ENCODE data around the gene SSBP3.

Gene SSBP3

DNA sequence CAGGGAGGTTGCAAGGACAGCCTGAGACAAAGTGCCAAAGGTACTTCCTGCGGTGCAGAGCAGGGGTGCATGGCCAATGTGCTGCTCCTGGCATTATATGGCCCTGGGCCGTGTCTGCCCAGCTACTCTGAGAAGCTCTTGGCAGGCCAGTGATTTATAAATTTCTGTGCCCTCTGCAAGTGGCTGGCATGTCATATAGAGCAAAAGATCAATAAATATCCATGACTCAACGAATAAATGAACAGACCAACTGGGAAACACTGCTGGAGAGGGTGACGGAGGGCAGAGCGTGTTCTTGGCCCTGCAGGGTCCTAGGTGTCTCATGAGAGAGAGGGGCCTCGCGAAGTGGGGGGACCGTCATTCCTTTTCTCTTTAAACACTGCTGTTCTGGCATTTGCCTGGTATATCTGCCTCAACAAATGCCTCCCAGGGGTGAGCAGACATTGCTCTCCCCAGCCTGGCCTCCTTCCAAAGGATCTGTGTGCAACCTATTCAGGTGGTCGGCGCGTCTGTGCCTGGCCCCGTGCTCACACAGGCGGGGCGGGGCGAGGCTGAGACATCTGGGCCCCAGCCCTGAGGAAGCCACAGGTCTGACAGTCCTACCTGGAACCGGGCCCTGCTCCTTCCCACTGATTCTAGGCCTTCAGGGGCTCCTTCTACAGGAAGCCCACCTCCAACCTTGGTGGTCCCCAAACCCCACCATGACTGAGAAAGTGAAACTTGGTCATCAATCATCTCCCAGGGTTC is 123.9 kb downstream of the SSBP3 start:
- no peak for DNase-seq

DNA sequence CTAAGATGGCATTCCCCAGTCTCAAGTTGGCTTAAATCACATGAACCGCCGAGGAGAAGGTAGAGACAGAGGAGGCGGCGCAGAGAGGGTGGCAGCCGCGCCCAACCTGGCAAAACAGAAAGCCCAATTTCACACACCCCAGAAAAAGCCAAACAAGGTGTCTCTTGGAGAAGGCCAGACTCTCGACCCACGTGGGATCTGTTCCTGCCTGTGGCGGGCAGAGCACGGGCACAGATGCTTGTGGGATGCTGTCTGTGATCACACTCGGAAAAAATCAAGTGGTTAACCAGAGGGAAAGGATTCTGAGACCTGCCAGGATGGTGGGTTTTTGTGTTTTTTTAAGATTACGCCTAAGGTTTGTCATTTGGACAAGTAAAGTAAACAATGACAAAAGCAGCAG is 125.5 kb downstream of the SSBP3 start:
- DNase-seq, result no peak

DNA sequence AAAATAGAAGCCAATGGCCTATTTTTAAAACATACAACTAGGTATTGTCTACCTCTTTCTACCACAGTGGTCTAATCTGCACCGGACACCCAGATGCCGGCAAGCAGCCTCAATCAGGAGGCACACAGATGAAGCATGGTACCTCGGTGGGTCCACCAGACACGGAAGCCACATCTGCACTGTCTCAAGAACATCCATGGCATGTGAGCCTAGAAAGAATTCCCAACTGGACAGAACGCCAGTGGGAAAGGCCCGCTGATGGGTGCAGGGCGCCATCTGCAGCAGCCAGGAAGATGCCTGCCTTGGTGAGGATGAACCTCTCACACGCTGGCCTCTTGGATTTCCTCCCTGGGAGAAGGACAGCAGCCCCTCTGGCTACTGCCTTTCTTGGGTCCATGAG is 126.7 kb downstream of the SSBP3 start:
- no peak for DNase-seq

DNA sequence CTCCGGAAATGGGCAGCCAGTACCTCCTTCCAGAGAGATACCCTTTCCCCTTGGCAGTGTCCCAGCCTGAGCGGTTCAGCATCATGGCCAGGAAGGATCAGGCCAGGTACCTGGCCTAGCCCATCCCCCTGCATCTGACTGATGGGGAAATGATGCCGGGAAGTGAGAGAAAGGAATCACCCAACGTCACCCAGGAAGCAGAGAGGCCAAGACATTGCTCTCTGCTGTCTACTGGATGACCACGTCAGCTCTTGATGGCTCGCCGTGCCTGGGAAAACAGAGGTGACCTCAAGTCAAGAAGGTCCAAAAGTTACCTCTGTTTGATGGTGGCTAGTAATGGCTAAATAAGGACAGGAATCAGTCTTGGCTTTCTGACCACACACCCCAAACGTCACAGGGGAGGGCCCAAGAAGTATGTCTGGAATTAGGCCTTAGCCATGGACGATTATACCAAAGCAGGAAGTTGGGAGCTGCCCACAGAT is 127.2 kb downstream of the SSBP3 start:
- no peak for DNase-seq

DNA sequence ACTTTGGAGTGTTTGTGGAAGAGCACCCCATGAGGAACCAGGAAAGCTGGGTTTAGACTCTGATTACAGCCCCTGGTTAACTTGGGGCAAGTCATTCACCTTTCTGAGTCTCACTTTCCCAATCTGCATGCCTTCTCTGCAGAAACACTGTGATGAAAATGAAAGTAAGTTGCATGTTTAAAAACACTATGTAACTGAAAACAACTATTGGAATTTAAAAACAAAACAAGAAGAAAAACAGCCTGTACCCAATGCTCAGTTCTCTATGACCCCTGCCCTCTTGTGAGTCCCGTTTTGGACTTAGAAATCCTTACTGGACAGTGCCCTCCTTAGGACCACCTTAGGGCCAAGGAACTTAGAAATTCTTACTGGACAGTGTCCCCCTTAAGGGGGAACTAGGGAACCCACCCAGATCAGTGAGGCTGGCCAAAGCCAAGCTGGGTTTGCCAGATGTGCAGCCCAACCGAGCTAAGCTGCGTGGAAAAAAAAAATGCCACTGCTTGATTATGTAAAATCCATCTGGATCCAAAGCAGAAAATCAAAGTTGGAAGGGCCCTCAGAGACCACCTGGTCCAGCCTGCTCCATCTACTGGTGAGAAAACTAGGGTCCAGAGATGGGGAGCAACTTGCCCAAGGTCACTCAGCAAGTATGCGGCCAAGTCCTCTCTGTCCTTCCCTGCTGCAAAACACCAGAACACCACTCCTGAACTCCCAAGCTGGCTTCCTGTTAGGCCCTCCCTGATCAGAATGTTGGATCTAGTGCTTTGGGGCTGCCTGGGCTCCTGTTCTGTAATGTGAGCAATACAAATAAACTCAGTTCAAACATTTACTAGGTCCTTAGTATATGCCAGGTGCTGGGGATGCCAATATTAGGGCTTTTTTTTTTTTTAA is 128.5 kb downstream of the SSBP3 start:
- no peak for DNase-seq

DNA sequence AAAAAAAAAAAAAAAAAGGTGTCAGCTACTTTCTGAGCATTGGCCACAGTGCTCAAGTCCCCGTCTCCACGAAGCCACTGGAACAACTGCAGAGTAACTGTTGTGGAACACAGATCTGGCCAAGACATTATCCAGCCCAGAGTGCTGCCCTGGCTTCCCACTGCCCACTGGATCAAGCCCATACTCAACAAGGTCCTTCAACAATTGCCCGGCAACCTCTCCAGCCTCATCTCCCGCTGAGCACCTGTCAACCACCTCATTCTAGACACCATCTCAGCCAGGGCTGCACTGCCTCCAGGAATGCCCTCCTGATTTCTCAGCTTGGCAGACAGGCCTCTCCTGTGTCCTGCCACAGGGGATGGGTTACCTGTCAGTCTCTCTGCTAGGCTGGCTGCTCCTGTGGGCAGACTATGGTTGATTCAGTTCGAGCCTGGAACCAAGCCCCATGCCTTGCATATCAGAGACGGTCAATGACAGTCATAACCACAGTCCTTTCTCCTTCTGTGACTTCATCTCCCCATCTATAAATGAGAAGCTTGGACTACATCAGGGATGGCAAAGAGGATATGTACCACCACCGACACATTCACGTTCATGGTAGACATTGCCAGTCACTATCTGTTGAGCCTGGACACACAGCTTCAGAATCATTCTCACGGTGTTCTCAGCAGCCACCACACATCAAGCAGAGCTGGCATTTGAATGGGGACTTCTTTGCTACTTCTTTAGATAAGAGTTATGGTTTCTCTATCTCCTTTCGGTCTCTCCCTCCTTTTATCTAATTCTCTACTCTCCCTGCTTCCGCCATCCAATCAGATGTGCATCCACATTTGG is 129.4 kb downstream of the SSBP3 start:
- no peak for DNase-seq

DNA sequence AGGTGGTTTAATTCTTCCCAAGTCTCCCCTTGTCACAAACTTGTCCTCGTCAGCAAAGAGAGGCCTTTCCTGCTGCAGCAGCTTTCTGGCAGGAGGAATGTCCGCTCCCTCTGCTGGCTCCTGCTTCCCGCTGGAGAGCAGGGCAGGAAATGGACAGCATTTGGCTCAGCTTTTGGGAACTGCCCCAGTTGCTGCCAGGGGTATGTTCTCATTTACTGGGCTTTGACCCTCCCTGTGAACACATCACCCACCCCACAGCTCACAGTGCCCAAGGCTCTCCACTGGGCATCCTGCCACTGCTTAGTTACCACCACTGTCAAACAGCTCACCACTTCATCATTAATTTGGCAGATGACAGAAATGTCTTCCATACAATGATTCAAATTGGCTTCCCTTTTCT is 130.8 kb downstream of the SSBP3 start:
- DNase-seq, result no peak

DNA sequence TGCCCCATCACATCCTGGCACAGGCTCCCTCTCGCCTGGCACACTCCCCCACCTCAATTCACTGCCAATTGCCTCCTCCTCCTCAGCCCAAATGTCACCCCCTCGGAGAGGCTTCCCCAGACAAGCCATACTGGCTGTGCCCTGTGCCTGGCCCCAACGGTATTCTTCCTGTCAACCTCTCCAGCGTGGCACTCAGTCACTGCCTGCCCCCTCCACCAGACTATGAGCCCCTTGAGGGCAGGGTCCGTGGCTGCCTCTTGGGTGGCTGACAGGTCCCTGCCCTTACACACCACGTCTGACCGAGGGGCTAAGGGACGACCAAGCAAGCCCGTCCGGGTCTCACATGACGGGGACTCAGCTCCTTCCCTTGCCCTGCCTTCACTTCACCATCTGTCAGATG is 131.3 kb downstream of the SSBP3 start:
- DNase-seq, result no peak

DNA sequence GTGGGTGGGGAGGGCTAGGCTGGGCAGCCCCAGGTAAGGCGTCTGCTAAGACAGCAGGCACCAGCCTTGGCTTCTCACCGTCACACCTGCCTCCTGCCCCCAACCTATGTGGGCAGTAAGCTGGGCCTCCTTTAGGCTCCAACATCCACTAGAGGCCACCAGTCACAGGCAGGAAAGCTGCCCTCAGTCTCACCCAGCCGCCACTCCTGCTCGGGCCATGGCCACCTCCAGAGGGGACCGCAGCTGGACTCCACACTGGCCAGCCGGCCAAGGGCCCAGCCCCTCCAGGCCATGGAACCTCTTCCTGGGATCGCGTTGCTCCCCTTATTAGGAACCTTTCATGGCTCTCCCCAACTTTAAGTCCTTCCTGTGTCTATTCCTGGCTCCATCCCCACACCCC is 131.7 kb downstream of the SSBP3 start:
- no peak for DNase-seq

DNA sequence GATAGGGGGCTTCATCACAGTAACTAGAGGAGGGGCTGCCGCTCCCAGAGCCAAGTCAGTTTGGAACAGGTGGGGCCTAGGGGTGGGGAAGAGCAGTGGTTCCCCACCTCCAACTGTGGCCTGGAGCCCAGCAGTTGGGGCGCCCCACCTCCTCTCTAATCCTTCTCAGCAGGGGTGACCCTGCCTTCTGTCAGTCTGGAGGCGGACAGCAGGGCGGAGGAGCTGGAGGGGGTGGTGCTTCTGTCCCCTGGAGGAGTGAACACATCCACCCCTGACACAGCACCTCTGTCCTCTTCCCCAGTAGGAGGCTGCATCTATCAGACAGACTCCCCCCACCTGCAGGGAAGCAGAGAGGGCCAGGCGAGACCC is 132.4 kb downstream of the SSBP3 start:
- no peak for DNase-seq

DNA sequence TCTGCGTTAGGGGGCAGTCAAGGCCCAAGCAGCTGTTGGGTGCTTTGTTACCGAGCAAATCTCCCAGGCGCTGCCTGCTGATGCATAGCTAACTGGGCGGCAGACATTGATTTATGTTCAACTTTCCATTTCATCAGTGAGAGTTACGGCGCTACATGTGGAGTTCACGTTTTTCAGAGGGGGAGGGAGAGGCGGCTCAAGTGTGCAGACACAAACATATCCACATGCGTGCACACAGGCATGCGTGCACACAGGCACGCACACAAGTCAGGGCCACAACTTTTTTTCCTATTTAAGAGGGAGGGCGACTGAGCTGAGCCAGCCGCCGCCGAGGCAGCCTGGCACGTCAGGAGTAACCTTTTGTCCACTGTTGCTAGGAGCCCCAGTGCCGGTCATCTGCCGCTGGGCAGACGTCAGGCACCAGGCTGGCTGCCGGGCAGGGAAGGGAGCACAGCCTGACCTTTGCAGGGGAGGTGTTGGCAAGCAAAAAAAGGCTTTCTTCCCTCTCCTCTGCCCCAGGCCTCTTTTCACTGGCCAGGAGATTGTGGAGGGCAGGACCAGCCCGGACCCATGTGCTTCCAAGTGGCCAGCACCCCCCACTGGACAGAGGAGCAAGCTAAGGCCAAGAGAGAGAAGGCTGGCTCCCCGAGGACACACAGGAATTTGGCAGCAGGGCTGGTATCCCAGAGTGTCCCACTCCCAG is 133.0 kb downstream of the SSBP3 start:
- DNase-seq, result no peak

DNA sequence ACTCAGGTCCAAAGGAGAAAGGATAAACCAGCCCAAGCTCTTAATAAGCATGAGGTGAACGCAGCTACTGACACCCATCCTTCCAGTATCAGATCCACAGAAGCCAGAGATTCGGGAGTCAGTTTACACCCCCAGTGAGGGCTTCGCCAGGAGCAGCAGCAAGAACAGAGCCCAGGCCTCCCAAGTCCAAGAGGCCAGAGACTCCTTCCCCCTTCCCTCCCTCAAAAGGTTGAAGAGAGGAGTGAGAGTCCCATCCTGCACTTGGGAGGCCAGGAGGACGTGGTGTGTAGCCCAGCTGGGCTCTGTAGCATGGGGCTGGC is 133.5 kb downstream of the SSBP3 start:
- DNase-seq, result no peak

DNA sequence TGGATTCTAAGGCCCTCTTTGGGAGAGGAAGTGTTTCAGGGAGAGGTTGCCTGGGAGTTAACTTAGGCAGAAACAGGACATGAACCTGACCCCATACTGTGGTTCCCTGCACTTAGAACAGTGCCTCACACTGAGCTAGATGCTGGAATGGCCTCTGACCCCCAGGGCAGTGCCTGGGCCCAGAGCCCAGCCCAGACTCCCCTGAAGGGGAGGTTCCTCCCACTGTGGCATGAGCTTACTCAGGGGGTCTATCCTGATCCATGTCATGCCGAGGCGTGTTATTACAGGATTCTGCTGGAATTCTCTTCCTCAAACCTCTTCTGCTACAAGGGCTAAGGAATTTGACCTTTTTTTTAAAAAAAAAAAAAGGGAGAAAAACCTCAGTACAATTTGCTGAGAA is 134.1 kb downstream of the SSBP3 start:
- no peak for DNase-seq

DNA sequence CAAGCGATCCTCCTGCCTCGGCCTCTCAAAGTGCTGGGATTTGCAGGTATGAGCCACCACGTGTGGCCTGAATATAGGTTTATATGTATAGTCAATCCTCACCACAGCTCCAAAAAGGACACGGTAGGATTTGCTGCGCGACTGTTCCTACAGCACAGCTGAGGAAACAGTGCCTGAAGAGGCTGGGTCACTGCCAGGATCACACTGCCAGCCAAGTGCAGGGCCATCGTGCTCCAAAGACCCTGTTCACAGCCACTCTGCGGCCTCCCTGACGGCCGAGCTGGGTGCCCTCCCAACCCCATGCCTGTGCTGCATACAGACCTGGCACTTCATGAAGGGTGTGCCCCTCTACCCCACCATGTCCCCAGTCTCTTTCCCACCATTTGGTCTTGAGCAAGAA is 134.9 kb downstream of the SSBP3 start:
- no peak for DNase-seq

DNA sequence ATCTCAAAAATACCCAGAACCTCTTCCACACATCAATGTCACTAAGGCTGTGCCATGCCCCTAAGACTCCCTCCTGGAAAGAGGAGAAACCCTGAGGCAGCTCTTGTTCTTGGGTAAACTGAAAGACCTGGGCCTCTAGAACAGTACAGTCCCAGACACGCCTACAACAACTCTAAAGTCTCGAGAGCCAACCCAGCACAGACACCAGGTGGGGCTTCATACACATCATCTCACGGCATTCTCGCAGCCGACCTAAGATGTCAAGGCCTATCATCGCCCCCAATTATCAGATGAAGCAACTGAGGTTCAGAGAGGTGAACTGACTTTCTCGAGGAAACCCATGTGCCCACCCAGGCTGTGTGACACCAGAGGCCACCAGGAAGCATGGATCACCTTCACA is 135.7 kb downstream of the SSBP3 start:
- no peak for DNase-seq

DNA sequence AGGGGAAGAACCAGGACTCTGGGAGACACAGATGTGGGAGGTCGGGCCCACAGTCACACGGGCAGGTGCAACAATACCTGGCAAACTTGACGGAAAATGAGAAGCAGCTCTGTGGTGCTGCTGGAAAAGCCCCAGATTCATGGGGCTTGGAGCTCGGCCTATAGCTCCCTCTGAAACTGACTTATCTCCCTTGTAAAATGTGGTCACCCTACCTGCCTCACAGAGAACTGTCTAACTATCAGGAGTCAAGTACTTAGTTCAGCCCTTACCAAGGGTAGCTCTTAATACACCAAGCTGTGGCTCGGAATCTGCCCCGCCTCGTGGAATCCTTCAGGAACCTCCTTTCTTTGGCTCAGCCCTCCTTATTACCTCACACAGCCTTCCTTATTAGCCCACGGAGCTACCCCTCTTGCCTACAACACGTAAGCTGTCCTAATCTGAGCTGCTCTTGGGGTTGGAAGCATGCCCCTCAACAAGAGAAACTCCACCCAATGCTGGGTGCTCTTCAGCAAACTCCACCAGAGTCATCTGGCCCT is 137.4 kb downstream of the SSBP3 start:
- no peak for DNase-seq

DNA sequence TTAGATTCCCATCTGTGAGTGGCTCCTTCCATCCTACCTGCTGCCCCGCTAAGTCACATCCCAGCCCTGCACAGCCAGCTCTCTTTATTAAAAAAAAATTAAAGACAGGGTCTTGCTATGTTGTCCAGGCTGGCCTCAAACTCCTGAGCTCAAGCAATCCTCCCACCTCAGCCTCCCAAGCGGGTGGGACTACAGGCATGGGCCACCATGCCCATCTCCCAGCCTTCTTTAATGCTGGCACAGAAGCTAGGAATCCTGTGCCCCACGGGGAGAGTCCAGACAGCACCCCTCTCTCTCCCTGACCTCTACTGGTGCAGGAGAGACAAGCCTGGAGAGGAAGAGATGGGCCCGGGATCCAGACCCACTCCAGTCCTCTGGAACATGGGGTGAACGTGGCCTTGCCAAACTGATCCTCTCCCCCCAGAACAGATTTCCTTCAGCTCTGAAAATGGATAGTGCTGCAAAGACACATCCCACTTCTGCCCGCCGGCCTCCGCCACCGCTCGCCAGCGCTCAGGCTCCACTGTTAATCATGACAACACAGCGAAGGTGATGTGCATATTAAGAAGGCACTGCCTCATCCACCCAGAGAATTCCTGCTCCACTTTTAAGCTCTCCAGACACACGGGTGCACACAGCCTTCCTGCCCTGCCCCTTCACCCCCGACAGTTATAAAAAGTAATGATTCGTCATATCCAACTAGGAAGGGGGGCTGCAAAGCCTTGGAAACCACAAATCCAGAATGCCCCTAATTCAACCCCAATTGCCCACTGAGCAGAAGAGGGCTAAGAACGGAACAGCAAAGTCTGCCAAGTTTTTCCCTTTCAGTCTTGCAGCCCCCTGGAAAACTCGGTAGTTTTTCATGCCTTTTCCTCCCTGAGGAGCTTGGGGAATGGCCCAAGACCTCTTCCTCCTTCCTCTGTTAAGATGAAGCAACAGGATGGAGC is 138.1 kb downstream of the SSBP3 start:
- no peak for DNase-seq

DNA sequence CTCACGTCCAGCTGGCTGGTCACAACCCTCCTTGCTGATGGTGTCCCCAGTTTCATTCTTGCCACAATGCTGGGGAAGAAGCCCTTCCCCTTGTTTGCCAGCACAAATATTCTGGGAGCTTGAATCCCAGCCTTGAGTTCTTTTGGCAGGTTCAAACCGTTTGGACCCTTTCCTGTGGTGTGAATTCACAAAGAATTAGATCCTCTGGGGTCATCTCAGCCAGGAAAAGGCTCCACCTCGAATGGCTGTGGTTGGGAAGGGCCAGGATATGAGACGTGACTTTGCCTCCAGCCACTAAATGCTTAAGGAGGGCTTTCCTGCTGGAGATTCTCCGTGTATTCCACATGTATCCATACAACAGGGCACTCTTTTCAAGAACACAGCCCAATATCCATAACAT is 139.3 kb downstream of the SSBP3 start:
- DNase-seq, result no peak

DNA sequence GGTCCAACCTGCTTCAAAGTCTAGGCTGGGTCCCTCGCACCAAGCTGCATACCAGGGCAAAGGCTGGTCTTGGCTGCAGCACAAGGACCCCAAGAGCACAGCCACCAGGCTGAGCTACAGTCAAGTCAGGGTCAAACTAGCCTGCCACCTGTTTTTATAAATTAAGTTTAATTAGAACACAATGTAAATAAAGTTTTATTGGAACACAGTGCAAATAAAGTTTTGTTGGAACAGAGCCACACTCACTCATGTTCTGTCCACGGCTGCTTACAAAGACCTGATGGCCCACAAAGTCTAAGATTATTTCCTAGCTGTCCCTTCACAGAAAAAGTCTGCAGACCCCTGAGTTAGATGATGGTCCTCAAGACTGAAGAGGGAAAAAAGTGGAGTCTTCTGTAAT is 140.0 kb downstream of the SSBP3 start:
- no peak for DNase-seq

DNA sequence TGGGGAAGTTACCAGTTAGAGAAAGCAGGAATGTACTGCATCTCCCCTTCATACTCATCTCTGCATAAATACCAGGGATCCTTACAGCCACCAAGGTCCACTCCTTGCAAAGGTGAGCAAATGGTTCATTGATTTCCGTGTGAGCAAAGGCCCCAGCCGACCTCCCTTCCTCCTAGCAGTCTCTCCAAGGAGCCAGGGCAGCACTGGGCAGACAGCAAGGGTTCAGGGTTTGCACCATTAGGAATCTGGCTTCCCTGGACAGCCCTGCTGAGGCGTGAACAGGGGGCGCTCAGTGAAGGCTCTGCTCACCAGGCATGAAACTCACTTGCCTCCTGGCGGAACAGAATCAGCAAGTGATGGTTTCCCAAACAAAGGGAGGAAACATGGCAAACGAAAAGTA is 140.5 kb downstream of the SSBP3 start:
- DNase-seq, result no peak

DNA sequence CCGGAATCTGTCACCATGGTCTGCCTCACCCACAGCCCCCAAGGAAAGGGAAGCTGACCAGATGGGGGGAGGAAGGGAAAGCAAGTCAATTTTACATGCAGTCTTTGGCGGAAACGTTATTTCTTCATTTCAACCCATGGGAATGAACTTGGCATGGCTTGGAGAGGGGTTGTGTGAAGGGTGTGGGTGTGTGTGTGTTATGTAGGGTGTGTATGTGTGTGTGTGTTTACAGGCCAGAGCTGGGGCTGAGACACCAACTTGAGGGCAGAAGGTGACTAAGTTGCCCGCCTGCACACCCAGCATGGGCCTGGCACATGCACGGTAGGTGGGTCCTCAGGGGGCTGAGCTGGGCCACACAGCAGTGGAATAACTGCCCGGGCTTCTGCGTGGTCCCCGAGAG is 141.1 kb downstream of the SSBP3 start:
- no peak for DNase-seq

Measured in RPMI8226 (cell line).